ENCODE results near the gene PSMC3. TPM values are rescaled to one million over a fixed set of nuclear protein-coding genes. Genes with fewer than 3 reads are reported as not detected.

The PSMC3 gene
- polyA plus RNA-seq, 1 experiment = 290 TPM

DNA sequence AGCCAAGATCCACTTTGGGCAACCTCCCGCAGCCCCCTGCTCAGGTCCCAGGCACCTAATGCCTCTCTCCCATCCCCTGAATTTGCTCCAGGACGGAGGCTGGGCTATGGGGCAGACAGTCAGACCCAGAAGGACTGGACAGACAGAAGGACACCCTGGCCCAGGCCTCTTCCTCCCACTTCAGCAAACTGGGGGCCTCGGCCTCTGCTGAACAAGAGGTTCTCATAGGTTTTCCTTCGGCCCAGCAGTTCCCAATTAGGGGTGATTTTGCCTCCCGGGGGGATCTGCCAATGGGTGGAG, 51.6 kb downstream of the PSMC3 start:
- Histone ChIP-seq H3K9me3 (ENCODE audit: control insufficient read depth, insufficient read depth, low read length) (no peaks in the 10 kb centered on the region; the same call in 1 of the 2 replicates), H3K4me3 (ENCODE audit: low read depth, low read length) (no peak overlapping the region), H3K27ac (ENCODE audit: low read depth, low read length) (no peak overlapping the region), H3K27me3 (ENCODE audit: control insufficient read depth, insufficient read depth, low read length) (no peaks in the 10 kb centered on the region)
- POLR2A ChIA-PET = interaction anchor here (0.8 kb wide), 1 partner anchor 41 kb away, joined by 3 read pairs; no protein-coding TSS in a partner anchor
- CTCF ChIA-PET = interaction anchor here (0.5 to 2.9 kb wide), 41 partner anchors 8 to 530 kb away, joined by 3 to 39 read pairs (median 6); partner anchors contain the start of gene SLC39A13
- TF ChIP-seq, protein P1, sequence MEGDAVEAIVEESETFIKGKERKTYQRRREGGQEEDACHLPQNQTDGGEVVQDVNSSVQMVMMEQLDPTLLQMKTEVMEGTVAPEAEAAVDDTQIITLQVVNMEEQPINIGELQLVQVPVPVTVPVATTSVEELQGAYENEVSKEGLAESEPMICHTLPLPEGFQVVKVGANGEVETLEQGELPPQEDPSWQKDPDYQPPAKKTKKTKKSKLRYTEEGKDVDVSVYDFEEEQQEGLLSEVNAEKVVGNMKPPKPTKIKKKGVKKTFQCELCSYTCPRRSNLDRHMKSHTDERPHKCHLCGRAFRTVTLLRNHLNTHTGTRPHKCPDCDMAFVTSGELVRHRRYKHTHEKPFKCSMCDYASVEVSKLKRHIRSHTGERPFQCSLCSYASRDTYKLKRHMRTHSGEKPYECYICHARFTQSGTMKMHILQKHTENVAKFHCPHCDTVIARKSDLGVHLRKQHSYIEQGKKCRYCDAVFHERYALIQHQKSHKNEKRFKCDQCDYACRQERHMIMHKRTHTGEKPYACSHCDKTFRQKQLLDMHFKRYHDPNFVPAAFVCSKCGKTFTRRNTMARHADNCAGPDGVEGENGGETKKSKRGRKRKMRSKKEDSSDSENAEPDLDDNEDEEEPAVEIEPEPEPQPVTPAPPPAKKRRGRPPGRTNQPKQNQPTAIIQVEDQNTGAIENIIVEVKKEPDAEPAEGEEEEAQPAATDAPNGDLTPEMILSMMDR (IDR thresholded peaks at IDR 0.05; ENCODE audit: low read depth, low read length) = no peak
- DNase-seq (ENCODE audit: low read depth, low spot score) = no peak

GRCh38 chr11:47373876-47374719, 52.1 kb downstream of the PSMC3 start:
- Histone ChIP-seq H3K27ac (ENCODE audit: low read depth, low read length) (no peak overlapping the region), H3K4me3 (ENCODE audit: low read depth, low read length) (no peak overlapping the region), H3K9me3 (ENCODE audit: control insufficient read depth, insufficient read depth, low read length) (no peaks in the 10 kb centered on the region; the same call in 1 of the 2 replicates), H3K27me3 (ENCODE audit: control insufficient read depth, insufficient read depth, low read length) (no peaks in the 10 kb centered on the region)
- CTCF ChIA-PET = interaction anchor here (0.5 to 2.9 kb wide), 48 partner anchors 9 to 529 kb away, joined by 3 to 39 read pairs (median 4); partner anchors contain the start of genes ACP2, CSTPP1 and SLC39A13
- POLR2A ChIA-PET = interaction anchor here (0.6 to 0.8 kb wide), 2 partner anchors 42 to 80 kb away, joined by 3 read pairs; no protein-coding TSS in a partner anchor
- DNase-seq (ENCODE audit: low read depth, low spot score) = peak; percentile 26
- TF ChIP-seq, protein P1 (IDR thresholded peaks at IDR 0.05; ENCODE audit: low read depth, low read length) = peak; percentile 94

DNA sequence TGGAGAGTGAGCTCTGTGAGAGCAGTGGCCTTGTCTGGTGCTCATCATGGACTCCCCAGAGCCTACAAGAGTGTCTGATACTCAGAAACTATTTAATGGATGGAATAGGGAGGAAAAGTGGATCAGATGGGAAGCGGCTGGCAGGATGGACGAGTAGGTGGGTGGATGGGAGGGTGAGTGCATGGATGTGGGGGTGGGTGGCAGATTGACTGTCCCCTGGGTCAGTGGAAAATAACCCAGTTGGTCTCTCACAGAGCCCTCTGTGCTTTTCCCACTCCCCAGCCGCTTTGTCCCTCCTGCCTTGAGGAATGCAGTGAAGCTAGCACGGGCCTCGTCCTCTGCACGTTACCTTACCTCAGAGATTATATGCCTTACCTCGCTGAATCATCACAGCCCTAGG, 53.8 kb downstream of the PSMC3 start:
- no peak overlapping the region for H3K4me3 ChIP-seq (ENCODE audit: low read depth, low read length)
- H3K9me3 ChIP-seq (ENCODE audit: control insufficient read depth, insufficient read depth, low read length) = no peaks in the 10 kb centered on the region
- POLR2A ChIA-PET = interaction anchor here (0.7 to 1.0 kb wide), 2 partner anchors 35 to 52 kb away, joined by 3 to 4 read pairs; no protein-coding TSS in a partner anchor
- TF ChIP-seq, protein P1 (IDR thresholded peaks at IDR 0.05; ENCODE audit: low read depth, low read length) = no peak
- CTCF ChIA-PET = interaction anchor here (0.5 to 2.9 kb wide), 4 partner anchors 39 to 245 kb away, joined by 3 to 39 read pairs (median 13); no protein-coding TSS in a partner anchor
- peaks cover 2% of the 10 kb centered on the region for H3K27me3 ChIP-seq (ENCODE audit: control insufficient read depth, insufficient read depth, low read length)
- no peak for DNase-seq (ENCODE audit: low read depth, low spot score)
- no peak overlapping the region for H3K27ac ChIP-seq (ENCODE audit: low read depth, low read length)

- POLR2A ChIA-PET = no interaction called here
- TF ChIP-seq, protein P1 (IDR thresholded peaks at IDR 0.05; ENCODE audit: low read depth, low read length) = no peak
Observed at GRCh38 chr11:47369676-47370075, 56.6 kb downstream of the PSMC3 start.

More at GRCh38 chr11:47369676-47370075, 56.6 kb downstream of the PSMC3 start:
- CTCF ChIA-PET = interaction anchor here (0.6 to 1.9 kb wide), 3 partner anchors 9 to 492 kb away, joined by 3 to 6 read pairs (median 3); no protein-coding TSS in a partner anchor
- no peak overlapping the region for H3K27ac ChIP-seq (ENCODE audit: low read depth, low read length)
- H3K9me3 ChIP-seq (ENCODE audit: control insufficient read depth, insufficient read depth, low read length) = no peaks in the 10 kb centered on the region
- no peak overlapping the region for H3K4me3 ChIP-seq (ENCODE audit: low read depth, low read length)
- H3K27me3 ChIP-seq (ENCODE audit: control insufficient read depth, insufficient read depth, low read length) = peaks cover 6% of the 10 kb centered on the region
- DNase-seq (ENCODE audit: low read depth, low spot score) = no peak

Small RNAs within 50 kb of the gene (small RNA-seq; reads per million reads assigned to genes)
- gene MIR4487 (ENCODE audit: insufficient read length, low read depth) = not detected

Other genes with a start within 250 kb of the PSMC3 start
- 38.6 and 44.4 TPM in 2 replicates for gene ARFGAP2, start 249.6 kb downstream of the PSMC3 start, polyA plus RNA-seq (2011; rRNA removed)
- gene PACSIN3, start 240.0 kb downstream of the PSMC3 start, polyA plus RNA-seq (2011; rRNA removed) = 15.3 and 19.7 TPM in 2 replicates
- gene DDB2, start 211.5 kb downstream of the PSMC3 start, polyA plus RNA-seq (2011; rRNA removed) = 47.3 and 48.1 TPM in 2 replicates
- gene ACP2, start 177.6 kb downstream of the PSMC3 start, polyA plus RNA-seq (2011; rRNA removed) = 20.8 and 25.1 TPM in 2 replicates
- 21.9 and 27.2 TPM in 2 replicates for gene NR1H3, start 168.4 kb downstream of the PSMC3 start, polyA plus RNA-seq (2011; rRNA removed)
- 10.5 and 20.9 TPM in 2 replicates for gene MADD, start 156.3 kb downstream of the PSMC3 start, polyA plus RNA-seq (2011; rRNA removed)
- not detected in 2 replicates for gene MYBPC3, start 73.7 kb downstream of the PSMC3 start, polyA plus RNA-seq (2011; rRNA removed)
- gene SPI1, start 47.9 kb downstream of the PSMC3 start, polyA plus RNA-seq (2011; rRNA removed) = not detected in 2 replicates
- 54.4 and 65.9 TPM in 2 replicates for gene SLC39A13, start 17.8 kb downstream of the PSMC3 start, polyA plus RNA-seq (2011; rRNA removed)
- 0.09 TPM in 1 of 2 replicates, not detected in the other for gene RAPSN, start 22.7 kb upstream of the PSMC3 start, polyA plus RNA-seq (2011; rRNA removed)
- 87.2 and 87.5 TPM in 2 replicates for gene CELF1, start 126.7 kb upstream of the PSMC3 start, polyA plus RNA-seq (2011; rRNA removed)
- 39.2 and 39.5 TPM in 2 replicates for gene PTPMT1, start 139.2 kb upstream of the PSMC3 start, polyA plus RNA-seq (2011; rRNA removed)
- 19.5 and 20.0 TPM in 2 replicates for gene KBTBD4, start 152.5 kb upstream of the PSMC3 start, polyA plus RNA-seq (2011; rRNA removed)
- 103 and 106 TPM in 2 replicates for gene NDUFS3, start 152.6 kb upstream of the PSMC3 start, polyA plus RNA-seq (2011; rRNA removed)
- not detected in 2 replicates for gene FAM180B, start 160.2 kb upstream of the PSMC3 start, polyA plus RNA-seq (2011; rRNA removed)
- gene C1QTNF4, start 168.0 kb upstream of the PSMC3 start, polyA plus RNA-seq (2011; rRNA removed) = 0.14 and 0.19 TPM in 2 replicates
- 175 and 194 TPM in 2 replicates for gene MTCH2, start 216.1 kb upstream of the PSMC3 start, polyA plus RNA-seq (2011; rRNA removed)